ENCODE data around the gene USO1.
"Not testable (repeated sequence)": the region's sequence is repeated elsewhere in the genome, so short reads cannot be mapped to it uniquely, and the experiment has no call there.

USO1 gene

DNA sequence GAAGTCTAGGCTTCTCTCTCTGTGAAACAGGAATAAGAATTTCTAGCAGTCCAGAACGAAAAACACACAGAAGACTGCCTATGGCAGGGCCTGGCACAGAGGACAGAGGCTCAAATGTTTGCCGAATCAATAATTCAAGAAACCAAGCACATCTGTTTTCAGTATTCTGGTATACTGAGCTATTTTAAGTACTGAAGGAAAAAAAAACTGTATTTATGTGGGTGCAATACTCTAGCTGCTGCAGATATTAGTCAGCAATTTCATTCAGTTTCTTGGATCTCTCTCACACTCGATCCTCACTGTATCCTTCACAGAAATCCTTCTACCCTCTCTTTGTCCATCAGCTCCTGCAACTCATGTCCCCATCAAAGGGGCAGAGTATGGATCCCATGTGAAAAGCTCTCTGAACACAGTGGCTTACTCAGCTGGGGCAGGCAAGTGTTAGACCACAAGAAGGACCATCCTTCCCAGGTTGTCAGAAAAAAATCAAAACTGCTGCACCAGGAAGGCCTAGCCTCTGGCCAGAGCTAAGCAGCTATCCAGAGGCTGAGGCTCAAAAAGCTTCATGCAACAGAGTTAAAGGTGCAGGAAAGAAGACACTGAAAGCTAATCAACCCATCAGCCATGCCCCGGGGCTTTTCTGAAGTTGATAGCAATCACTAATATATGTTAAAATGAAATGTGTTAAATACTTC lies 9.1 kb upstream of the USO1 start:
- DNase-seq: no peak

DNA sequence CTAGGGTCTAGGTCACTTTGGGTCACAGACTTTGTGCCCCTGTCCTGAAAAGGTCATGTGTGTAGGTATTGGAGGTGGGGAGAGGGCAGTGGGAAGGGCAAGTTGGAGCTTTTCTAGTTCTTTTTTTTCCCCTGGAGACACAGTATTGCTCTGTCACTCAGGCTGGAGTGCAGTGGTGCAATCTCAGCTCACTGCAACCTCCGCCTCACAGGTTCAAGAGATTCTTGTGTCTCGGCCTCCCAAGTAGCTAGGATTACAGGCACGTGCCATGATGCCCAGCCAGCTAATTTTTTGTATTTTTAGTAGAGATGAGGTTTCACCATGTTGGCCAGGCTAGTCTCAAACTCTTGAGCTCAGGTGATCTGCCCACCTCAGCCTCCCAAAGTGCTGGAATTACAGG lies 8.3 kb upstream of the USO1 start:
- DNase-seq: not testable (repeated sequence)

- DNase-seq: no peak
Measured at GRCh38 chr4:75717408-75717807, 7.0 kb upstream of the USO1 start.

DNA sequence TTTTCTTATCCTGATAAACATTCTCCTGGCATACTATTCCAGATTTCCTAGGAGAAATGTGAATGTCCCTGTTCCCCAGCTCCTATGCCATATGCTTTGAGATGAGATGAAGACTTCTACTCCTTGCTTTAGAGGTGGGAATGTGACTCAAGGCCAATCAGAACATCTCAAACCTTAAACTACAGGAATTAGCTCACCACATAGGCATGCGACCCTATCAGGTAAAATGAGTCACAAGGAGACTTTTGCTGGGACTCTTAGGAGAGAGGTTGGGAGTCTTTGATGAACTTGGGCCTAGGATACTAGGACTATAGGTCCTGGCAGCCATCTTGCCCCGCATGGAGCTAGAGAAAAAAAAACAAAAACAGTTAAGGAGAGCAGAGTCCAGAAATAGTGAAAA lies 5.8 kb upstream of the USO1 start:
- no peak for DNase-seq

- DNase-seq: no peak
Measured at GRCh38 chr4:75722417-75722816, 2.0 kb upstream of the USO1 start.

- no peak for DNase-seq
Measured at GRCh38 chr4:75723163-75724065, 963 bp upstream of the USO1 start.

GRCh38 chr4:75724867-75725724 lies 719 bp downstream of the USO1 start:
- peak; percentile 26 to 43 for DNase-seq

GRCh38 chr4:75725942-75726538 lies 1.7 kb downstream of the USO1 start:
- DNase-seq: not testable (repeated sequence)

GRCh38 chr4:75726577-75726976 lies 2.2 kb downstream of the USO1 start:
- DNase-seq: no peak

DNA sequence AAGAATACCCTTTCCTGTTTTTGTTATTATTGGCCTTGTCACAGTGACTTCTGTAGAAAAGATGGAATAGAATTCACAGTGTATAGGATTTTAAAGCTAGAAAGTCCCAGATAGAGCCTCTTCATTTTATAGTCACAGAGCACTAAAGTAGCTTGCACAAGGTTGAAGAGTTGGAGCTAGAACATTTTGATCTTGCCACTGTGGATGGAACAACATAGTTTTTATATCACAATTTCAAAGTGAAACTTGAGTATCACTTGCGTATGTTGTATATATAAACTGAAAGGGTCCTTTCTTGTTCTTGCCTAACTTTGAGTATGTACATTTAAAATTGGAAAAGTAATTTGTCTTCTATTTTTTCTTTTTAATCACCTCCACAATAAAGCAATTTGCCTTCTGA lies 2.7 kb downstream of the USO1 start:
- no peak for DNase-seq

- no peak for DNase-seq
Measured at GRCh38 chr4:75729836-75730235, 5.5 kb downstream of the USO1 start.

DNA sequence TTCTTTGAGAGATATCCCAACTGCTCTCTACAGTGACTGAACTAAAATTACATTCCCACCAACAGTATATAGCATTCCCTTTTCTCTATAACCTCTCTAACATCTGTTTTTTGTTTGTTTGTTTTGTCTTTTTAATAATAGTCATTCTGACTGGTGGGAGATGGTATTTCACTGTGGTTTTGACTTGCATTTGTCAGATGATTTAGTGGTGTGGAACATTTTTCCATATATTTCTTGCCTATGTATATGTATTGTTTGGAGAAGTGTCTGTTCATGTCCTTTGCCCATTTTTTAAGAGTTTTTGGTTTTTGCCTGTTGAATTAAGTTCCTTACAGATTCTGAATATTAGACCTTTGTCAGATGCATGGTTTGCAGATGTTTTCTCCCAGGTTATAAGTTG lies 9.0 kb downstream of the USO1 start:
- no peak for DNase-seq

- no peak for DNase-seq
Measured at GRCh38 chr4:75735525-75735924, 11.1 kb downstream of the USO1 start.

DNA sequence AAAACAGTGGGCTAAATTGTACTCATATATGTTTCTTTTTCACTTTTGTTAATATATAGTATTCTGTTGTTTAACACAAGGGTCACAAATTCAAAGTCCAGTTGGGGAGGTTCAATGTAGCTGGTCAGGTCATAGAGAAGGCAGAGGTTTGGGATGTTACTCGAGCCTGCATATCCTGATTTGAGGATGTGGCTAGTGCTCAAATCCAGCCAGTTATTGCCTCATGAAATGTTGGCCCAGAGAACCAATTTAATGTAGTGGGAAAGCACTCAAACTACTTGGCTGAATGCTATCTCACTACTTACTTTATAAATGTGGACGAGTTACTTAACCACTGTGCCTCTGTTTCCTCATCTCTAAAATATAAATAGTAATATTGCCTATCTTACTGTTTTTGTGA lies 12.5 kb downstream of the USO1 start:
- no peak for DNase-seq

- no peak for DNase-seq
Measured at GRCh38 chr4:75737398-75737797, 13.0 kb downstream of the USO1 start.

GRCh38 chr4:75741027-75741426 lies 16.6 kb downstream of the USO1 start:
- no peak for DNase-seq

- DNase-seq: no peak
Measured at GRCh38 chr4:75742451-75742850, 18.1 kb downstream of the USO1 start.

GRCh38 chr4:75745161-75745560 lies 20.8 kb downstream of the USO1 start:
- no peak for DNase-seq

GRCh38 chr4:75745721-75746199 lies 21.4 kb downstream of the USO1 start:
- no peak for DNase-seq

GRCh38 chr4:75752637-75753036 lies 28.3 kb downstream of the USO1 start:
- no peak for DNase-seq

GRCh38 chr4:75769036-75769435 lies 44.7 kb downstream of the USO1 start:
- DNase-seq: no peak

GRCh38 chr4:75771607-75772006 lies 47.2 kb downstream of the USO1 start:
- DNase-seq: no peak

DNA sequence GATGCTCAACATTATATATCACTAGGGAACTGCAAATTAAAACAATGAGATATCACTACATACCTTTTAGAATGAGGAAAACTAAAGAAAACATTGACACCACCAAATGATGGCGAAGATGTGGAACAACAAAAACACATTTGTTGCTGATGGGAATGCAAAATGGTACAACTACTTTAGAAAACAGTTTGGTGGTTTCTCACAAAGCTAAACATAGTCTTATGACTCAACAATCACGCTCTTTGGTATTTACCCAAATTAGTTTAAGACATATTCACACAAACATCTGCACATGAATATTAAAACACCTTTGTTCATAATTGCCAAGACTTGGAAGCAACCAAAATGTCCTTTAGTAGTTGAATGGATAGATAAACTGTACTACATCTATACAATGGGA lies 53.2 kb downstream of the USO1 start:
- DNase-seq: no peak
